ENCODE results near the gene AKAP7. TPM values are rescaled to one million over a fixed set of nuclear protein-coding genes. Genes with fewer than 3 reads are reported as not detected.
"Not testable (repeated sequence)": the region's sequence is repeated elsewhere in the genome, so short reads cannot be mapped to it uniquely, and the experiment has no call there.

Gene AKAP7
- 10 to 100 TPM in 1 of 4 donors, 1 to 10 TPM in 3; 6.2 to 18.7 (median 8.4) TPM for total RNA-seq

- Histone ChIP-seq H3K9me3 (no peaks in the 10 kb centered on the region), H3K4me3 (peak within 1 kb of the TSS; percentile 61 to 94 (median 84)), H3K27ac (replicated peaks in 1 of 4) (peak within 1 kb of the TSS; percentile 92 to 95 (median 92)), H3K36me3 (no peaks in the 10 kb centered on the region), H3K27me3 (no peaks in the 10 kb centered on the region), H3K4me1 (peaks cover 4 to 20% (median 16%) of the 10 kb centered on the region in 4 donors)
- 0% methylated on average over 40 of the region's 99 CpGs for WGBS
- no peak for DNase-seq (ENCODE audit: extremely low spot score)
- intact Hi-C loops (cut with DNase I): loop anchor here (5.0 kb wide), 1 partner anchor 73 kb away; the partner anchor contains the start of gene EPB41L2
- TF ChIP-seq CTCF (IDR thresholded peaks at IDR 0.05) (no peak), POLR2AphosphoS5 (IDR thresholded peaks at IDR 0.05) (peak; percentile 46 to 56), POLR2A (IDR thresholded peaks at IDR 0.05; ENCODE audit: low read depth) (no peak), EP300 (IDR thresholded peaks at IDR 0.05) (no peak)
These were observed at the start of gene AKAP7 for GRCh38 chr6:131135244-131136020. TSS of gene AKAP7 (plus strand) at chr6:131135467. CDS start at chr6:131135764, 297 bp downstream.

GRCh38 chr6:131090339-131090738 is 44.9 kb upstream of the AKAP7 start:
- peaks cover 0 to 27% (median 14%) of the 10 kb centered on the region in 4 donors for H3K9me3 ChIP-seq
- H3K4me3 ChIP-seq; H3K27me3 ChIP-seq; intact Hi-C loops (cut with DNase I); H3K4me1 ChIP-seq; DNase-seq (ENCODE audit: extremely low spot score); H3K27ac ChIP-seq (replicated peaks in 1 of 4); H3K36me3 ChIP-seq: not testable (repeated sequence)
- WGBS: 80% methylated on average over 3 of the region's 3 CpGs

GRCh38 chr6:131091944-131092343 is 43.3 kb upstream of the AKAP7 start:
- H3K4me3 ChIP-seq; H3K36me3 ChIP-seq; H3K4me1 ChIP-seq; H3K27me3 ChIP-seq; DNase-seq (ENCODE audit: extremely low spot score); intact Hi-C loops (cut with DNase I); H3K27ac ChIP-seq (replicated peaks in 1 of 4): not testable (repeated sequence)
- 93% methylated on average over 7 of the region's 7 CpGs for WGBS
- peaks cover 0 to 15% (median 10%) of the 10 kb centered on the region in 4 donors for H3K9me3 ChIP-seq

GRCh38 chr6:131093334-131093733 is 41.9 kb upstream of the AKAP7 start:
- Histone ChIP-seq H3K27ac (replicated peaks in 1 of 4) (no peak overlapping the region), H3K4me1 (no peaks in the 10 kb centered on the region), H3K9me3 (peaks cover 0 to 15% (median 10%) of the 10 kb centered on the region in 4 donors), H3K27me3 (no peaks in the 10 kb centered on the region), H3K36me3 (no peaks in the 10 kb centered on the region), H3K4me3 (no peak overlapping the region)
- no peak for TF ChIP-seq CTCF (IDR thresholded peaks at IDR 0.05)
- TF ChIP-seq EP300 (IDR thresholded peaks at IDR 0.05): no peak
- no peak for TF ChIP-seq POLR2A (IDR thresholded peaks at IDR 0.05; ENCODE audit: low read depth)
- TF ChIP-seq POLR2AphosphoS5 (IDR thresholded peaks at IDR 0.05): no peak
- intact Hi-C loops (cut with DNase I): no loop called here
- WGBS: 77% methylated on average over 1 of the region's 1 CpG
- DNase-seq (ENCODE audit: extremely low spot score): no peak

GRCh38 chr6:131096786-131097185 is 38.5 kb upstream of the AKAP7 start:
- H3K4me3 ChIP-seq: no peak overlapping the region
- H3K36me3 ChIP-seq: no peaks in the 10 kb centered on the region
- H3K4me1 ChIP-seq: no peaks in the 10 kb centered on the region
- no peak for DNase-seq (ENCODE audit: extremely low spot score)
- intact Hi-C loops (cut with DNase I): no loop called here
- peaks cover 0 to 15% (median 10%) of the 10 kb centered on the region in 4 donors for H3K9me3 ChIP-seq
- no peaks in the 10 kb centered on the region for H3K27me3 ChIP-seq
- no peak for TF ChIP-seq POLR2AphosphoS5 (IDR thresholded peaks at IDR 0.05)
- WGBS: 95% methylated on average over 3 of the region's 3 CpGs
- H3K27ac ChIP-seq (replicated peaks in 1 of 4): no peak overlapping the region

DNA sequence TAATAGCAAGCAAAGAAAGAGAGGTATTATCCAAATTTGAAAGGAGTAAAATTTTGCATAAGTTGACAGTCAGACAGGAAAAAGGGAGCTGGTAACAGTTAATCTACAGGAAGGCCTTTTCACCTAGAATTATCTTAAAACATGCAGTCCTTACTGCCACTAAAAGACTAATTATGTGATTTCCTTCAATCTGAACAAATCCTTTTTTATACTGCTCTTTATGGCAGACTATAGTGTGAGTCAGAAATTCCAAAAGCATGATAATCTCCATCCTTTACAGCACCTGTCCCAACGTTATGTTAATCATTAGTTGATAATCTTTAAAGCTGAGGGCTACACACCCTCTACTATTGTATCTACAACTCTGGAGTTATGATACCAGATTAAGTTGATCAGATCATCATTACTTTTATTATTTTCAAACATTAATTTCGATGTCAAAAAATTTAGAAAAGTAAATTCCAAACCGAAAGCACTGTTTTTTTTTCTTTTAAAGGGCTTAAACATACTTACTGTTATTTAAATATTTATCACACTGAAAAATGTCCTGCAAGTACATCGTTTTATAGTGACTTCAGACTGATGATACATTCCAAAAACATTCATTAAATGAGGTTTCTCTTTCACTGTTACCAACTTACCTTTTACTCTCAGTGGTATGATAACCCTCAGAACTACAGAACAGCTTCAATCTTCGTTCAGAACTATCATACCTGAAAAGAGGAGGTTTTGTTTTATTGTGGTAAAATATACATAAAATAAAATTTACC is 33.2 kb upstream of the AKAP7 start:
- 55% methylated on average over 5 of the region's 5 CpGs for WGBS
- intact Hi-C loops (cut with DNase I): no loop called here

More for the DNA sequence above, 33.2 kb upstream of the AKAP7 start:
- Histone ChIP-seq H3K27me3 (no peaks in the 10 kb centered on the region), H3K4me1 (no peaks in the 10 kb centered on the region), H3K36me3 (no peaks in the 10 kb centered on the region), H3K9me3 (no peaks in the 10 kb centered on the region), H3K27ac (replicated peaks in 1 of 4) (no peak overlapping the region), H3K4me3 (no peak overlapping the region)
- TF ChIP-seq EP300 (IDR thresholded peaks at IDR 0.05) (no peak), CTCF (IDR thresholded peaks at IDR 0.05) (no peak), POLR2A (IDR thresholded peaks at IDR 0.05; ENCODE audit: low read depth) (no peak), POLR2AphosphoS5 (IDR thresholded peaks at IDR 0.05) (no peak)
- no peak for DNase-seq (ENCODE audit: extremely low spot score)
